GM12873 (cell line): ENCODE measurements around the gene PRRX1.

ENCODE experiments used
- CTCF ChIP-seq: IDR thresholded peaks from 2 replicates; pipeline ENCODE4 v1.5.1; 2012; ENCODE audit warnings: low read depth, mild to moderate bottlenecking, moderate library complexity, low read length, control low read depth; ENCODE audit not compliant: insufficient read depth; ENCODE audit errors: missing control alignments

PRRX1 gene

DNA sequence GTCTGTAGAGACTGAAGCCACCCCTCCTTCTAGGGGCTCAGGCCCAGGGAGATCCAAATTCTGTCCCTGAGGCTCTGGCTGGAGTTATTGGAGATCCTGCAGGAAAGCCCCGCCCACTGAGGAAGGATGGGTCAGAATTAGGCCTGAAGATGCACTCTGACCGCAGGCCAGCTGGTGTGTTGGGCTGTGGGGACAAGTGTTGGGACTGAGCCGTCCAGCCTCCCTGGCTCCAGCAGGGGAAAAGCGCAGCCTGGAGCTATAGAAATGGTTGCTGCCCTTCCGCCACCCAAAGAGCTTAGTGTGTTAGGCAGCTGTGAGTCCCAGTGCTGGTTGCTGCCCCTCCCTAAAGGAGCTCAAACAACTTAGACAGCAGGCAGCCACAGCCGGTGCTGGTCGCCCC lies 33.0 kb upstream of the PRRX1 start:
- TF ChIP-seq CTCF, result no peak

- no peak for TF ChIP-seq CTCF
Measured at GRCh38 chr1:170634293-170634692, 29.6 kb upstream of the PRRX1 start.

DNA sequence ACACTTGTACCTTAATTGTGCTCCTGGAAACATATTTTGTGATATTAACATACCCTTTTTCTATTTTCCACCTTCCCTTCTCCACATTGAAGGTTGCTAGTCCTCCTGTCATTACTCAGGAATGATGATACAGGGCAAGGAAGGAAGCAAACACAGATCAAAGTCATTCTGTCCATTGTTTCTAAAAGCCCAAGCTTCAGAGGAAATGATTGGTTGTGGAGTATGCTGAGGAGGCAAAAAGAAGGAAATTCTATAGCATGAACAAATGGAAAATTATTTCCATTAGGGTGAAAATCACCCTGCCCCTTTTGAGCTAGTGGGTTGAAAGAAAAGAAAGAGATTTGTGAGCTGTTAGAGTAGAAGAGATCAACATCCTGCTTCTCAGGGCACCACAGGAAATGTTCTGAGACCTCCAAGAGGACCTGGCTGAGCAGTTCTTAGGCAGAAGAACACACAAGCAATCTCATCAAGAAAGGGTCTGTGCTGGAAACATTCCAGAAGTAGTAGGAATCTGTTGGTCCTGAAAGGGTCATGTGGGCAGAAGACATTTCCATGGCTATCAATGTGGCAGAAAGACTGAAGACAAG lies 29.0 kb upstream of the PRRX1 start:
- no peak for TF ChIP-seq CTCF

GRCh38 chr1:170640581-170640980 lies 23.4 kb upstream of the PRRX1 start:
- no peak for TF ChIP-seq CTCF

- no peak for TF ChIP-seq CTCF
Measured at GRCh38 chr1:170657275-170657853, 6.6 kb upstream of the PRRX1 start.

GRCh38 chr1:170659399-170660035 lies 4.4 kb upstream of the PRRX1 start:
- no peak for TF ChIP-seq CTCF

- no peak for TF ChIP-seq CTCF
Measured at GRCh38 chr1:170660281-170660713, 3.6 kb upstream of the PRRX1 start.
